Nephron (organoid): ENCODE results near the gene SLC26A9.

Experiments
- H3K27ac Mint-ChIP-seq, 3 experiments: 2 replicates each; pipeline ENCODE4 v1.8.0; 2020; ENCODE audit warnings: mixed read lengths in 3 of 3, mild to moderate bottlenecking in 2 of 3, moderate library complexity in 1 of 3
- H3K27me3 Mint-ChIP-seq: 2 replicates; pipeline ENCODE4 v1.8.0; 2021; ENCODE audit warnings: low read depth, mild to moderate bottlenecking, moderate library complexity, mixed read lengths
- H3K36me3 Mint-ChIP-seq: 2 replicates; pipeline ENCODE4 v1.8.0; 2020; ENCODE audit warnings: low read depth, mixed read lengths
- H3K4me1 Mint-ChIP-seq: 2 replicates; pipeline ENCODE4 v1.8.0; 2020; ENCODE audit warnings: mixed read lengths
- H3K4me3 Mint-ChIP-seq, 3 experiments: 2 replicates each; pipeline ENCODE4 v1.8.0; 2020; ENCODE audit warnings: mild to moderate bottlenecking in 3 of 3, mixed read lengths in 3 of 3, moderate library complexity in 2 of 3
- H3K9me3 Mint-ChIP-seq: 2 replicates; pipeline ENCODE4 v1.8.0; 2020; ENCODE audit warnings: mixed read lengths
- CTCF ChIP-seq, 3 experiments: fragments of 200-600 bp; sonication (generic); IDR thresholded peaks; one replicate each; pipeline ENCODE4 v1.5.0; 2021; ENCODE audit warnings: antibody characterized with exemption in 3 of 3; ENCODE audit not compliant: unreplicated experiment in 3 of 3

SLC26A9 gene

GRCh38 chr1:205949753-205950152 is 6.5 kb upstream of the SLC26A9 start:
- H3K9me3 Mint-ChIP-seq = no peaks in the 10 kb centered on the region
- no peak overlapping the region for H3K4me3 Mint-ChIP-seq
- peaks cover 8% of the 10 kb centered on the region for H3K27me3 Mint-ChIP-seq
- H3K27ac Mint-ChIP-seq = no peak overlapping the region
- H3K36me3 Mint-ChIP-seq = no peaks in the 10 kb centered on the region
- no peak for TF ChIP-seq CTCF (IDR thresholded peaks at IDR 0.05; ENCODE audit: unreplicated experiment in 3 of 3)
- no peaks in the 10 kb centered on the region for H3K4me1 Mint-ChIP-seq

- Mint-ChIP-seq H3K27ac (no peak overlapping the region), H3K36me3 (no peaks in the 10 kb centered on the region), H3K4me1 (no peaks in the 10 kb centered on the region), H3K27me3 (peaks cover 16% of the 10 kb centered on the region), H3K9me3 (no peaks in the 10 kb centered on the region), H3K4me3 (no peak overlapping the region)
- TF ChIP-seq CTCF (IDR thresholded peaks at IDR 0.05; ENCODE audit: unreplicated experiment in 3 of 3) = no peak
Measured at GRCh38 chr1:205948886-205949285, 5.6 kb upstream of the SLC26A9 start.

GRCh38 chr1:205948039-205948438 is 4.8 kb upstream of the SLC26A9 start:
- Mint-ChIP-seq H3K36me3 (no peaks in the 10 kb centered on the region), H3K27me3 (peaks cover 19% of the 10 kb centered on the region), H3K27ac (no peak overlapping the region), H3K4me1 (no peaks in the 10 kb centered on the region), H3K4me3 (no peak overlapping the region), H3K9me3 (no peaks in the 10 kb centered on the region)
- no peak for TF ChIP-seq CTCF (IDR thresholded peaks at IDR 0.05; ENCODE audit: unreplicated experiment in 3 of 3)

DNA sequence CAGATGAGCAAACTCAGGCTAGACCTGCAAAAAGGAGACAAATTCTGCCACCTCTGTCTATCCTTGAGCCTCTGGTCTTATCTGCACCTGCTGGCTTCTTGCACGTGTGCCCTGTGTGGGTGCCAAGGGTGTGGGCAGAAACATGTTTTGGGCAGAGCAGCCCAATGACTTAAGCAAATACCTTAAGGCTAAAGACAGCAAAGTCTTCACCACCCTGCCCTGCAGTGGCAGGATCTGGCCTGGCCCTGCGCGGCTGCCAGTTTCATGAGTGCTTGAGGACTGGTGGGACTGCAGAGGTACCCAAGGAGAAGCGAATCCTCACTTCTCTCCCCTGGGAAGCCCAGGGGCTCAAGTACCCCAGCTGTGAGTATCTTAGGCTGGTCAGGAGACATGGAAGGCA is 3.8 kb upstream of the SLC26A9 start:
- no peak overlapping the region for H3K4me3 Mint-ChIP-seq
- no peaks in the 10 kb centered on the region for H3K9me3 Mint-ChIP-seq
- no peaks in the 10 kb centered on the region for H3K4me1 Mint-ChIP-seq
- H3K27ac Mint-ChIP-seq = no peak overlapping the region
- H3K36me3 Mint-ChIP-seq = no peaks in the 10 kb centered on the region
- peaks cover 24% of the 10 kb centered on the region for H3K27me3 Mint-ChIP-seq
- no peak for TF ChIP-seq CTCF (IDR thresholded peaks at IDR 0.05; ENCODE audit: unreplicated experiment in 3 of 3)

GRCh38 chr1:205945069-205945468 is 1.8 kb upstream of the SLC26A9 start:
- no peak for TF ChIP-seq CTCF (IDR thresholded peaks at IDR 0.05; ENCODE audit: unreplicated experiment in 3 of 3)
- H3K4me3 Mint-ChIP-seq = no peak overlapping the region
- peaks cover 27% of the 10 kb centered on the region for H3K27me3 Mint-ChIP-seq

DNA sequence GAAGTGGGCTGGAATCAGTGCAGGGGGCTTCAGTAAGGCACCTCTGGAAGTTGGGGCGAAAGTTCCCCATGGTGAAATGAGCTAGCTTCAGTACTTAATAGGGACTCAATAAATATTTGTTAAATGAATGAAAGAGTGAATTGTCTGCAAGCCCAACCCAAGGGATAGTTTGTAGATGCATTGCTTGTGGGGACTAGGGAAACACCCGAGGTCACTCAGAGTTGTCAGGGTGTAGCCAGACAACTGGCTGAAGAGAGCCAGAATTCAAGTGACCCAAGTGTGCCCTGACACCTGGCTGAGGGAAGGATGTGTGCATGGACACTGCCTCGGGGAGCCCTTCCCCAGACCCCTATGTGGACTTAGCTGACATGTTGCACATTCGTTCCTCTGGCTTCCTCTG is 1.3 kb upstream of the SLC26A9 start:
- Mint-ChIP-seq H3K4me1 (no peaks in the 10 kb centered on the region), H3K4me3 (no peak overlapping the region), H3K36me3 (no peaks in the 10 kb centered on the region), H3K27ac (no peak overlapping the region), H3K27me3 (peaks cover 31% of the 10 kb centered on the region), H3K9me3 (no peaks in the 10 kb centered on the region)
- no peak for TF ChIP-seq CTCF (IDR thresholded peaks at IDR 0.05; ENCODE audit: unreplicated experiment in 3 of 3)

More at GRCh38 chr1:205945069-205945468, 1.8 kb upstream of the SLC26A9 start:
- Mint-ChIP-seq H3K36me3 (no peaks in the 10 kb centered on the region), H3K27ac (no peak overlapping the region), H3K4me1 (no peaks in the 10 kb centered on the region), H3K9me3 (no peaks in the 10 kb centered on the region)
